NCI-H82 treated with DMSO at 0.1 percent for 48 hours (cell line): ENCODE data around the gene RASGRP4.
"Not testable (repeated sequence)": the region's sequence is repeated elsewhere in the genome, so short reads cannot be mapped to it uniquely, and the experiment has no call there.

Experiments
- DNase-seq: peaks from one replicate; lab custom pipeline; 2025; ENCODE audit not compliant: unreplicated experiment; lab: John Stamatoyannopoulos, UW

RASGRP4 gene, protein sequence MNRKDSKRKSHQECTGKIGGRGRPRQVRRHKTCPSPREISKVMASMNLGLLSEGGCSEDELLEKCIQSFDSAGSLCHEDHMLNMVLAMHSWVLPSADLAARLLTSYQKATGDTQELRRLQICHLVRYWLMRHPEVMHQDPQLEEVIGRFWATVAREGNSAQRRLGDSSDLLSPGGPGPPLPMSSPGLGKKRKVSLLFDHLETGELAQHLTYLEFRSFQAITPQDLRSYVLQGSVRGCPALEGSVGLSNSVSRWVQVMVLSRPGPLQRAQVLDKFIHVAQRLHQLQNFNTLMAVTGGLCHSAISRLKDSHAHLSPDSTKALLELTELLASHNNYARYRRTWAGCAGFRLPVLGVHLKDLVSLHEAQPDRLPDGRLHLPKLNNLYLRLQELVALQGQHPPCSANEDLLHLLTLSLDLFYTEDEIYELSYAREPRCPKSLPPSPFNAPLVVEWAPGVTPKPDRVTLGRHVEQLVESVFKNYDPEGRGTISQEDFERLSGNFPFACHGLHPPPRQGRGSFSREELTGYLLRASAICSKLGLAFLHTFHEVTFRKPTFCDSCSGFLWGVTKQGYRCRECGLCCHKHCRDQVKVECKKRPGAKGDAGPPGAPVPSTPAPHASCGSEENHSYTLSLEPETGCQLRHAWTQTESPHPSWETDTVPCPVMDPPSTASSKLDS

GRCh38 chr19:38425810-38426466, at the start of gene RASGRP4:
RASGRP4 (minus strand) TSS chr19:38426219; CDS start chr19:38426091, 128 bp downstream.
- DNase-seq = no peak

DNA sequence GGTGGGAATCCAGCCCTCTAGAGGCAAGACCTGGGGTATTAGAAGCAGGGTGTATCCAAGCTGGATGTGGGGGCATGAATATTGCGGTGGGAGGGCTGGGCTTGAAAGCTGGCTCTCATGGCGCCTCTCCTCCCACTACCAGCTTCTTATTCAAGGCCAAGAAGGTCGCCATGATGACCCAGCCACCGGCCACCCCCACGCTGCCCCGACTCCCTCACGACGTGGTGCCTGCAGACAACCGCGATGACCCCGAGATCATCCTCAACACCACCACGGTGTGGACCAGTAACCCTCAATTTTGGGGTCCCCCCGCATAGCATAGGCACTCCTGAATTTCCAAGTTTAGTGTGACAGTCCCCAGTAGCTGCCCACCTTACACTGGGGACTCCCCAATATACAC, 49.2 kb upstream of the RASGRP4 start:
- no peak for DNase-seq

GRCh38 chr19:38473201-38473600, 47.2 kb upstream of the RASGRP4 start:
- no peak for DNase-seq

DNA sequence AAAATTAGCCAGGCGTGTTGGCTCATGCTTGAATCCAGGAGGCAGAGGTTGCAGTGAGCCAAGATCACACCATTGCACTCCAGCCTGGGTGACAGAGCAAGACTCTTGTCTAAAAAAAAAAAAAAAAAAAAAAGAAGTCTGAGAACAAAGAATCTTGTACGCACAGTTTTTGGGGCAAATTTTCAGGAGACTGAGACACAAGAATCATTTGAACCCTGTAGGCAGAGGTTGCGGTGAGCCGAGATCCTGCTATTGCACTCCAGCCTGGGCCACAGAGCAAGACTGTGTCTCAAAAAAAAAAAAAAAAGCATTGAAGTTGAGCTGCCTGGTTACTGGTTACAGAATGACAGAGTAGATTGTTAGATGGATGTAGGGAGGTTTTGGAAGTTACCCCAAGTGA, 46.7 kb upstream of the RASGRP4 start:
- not testable (repeated sequence) for DNase-seq

DNA sequence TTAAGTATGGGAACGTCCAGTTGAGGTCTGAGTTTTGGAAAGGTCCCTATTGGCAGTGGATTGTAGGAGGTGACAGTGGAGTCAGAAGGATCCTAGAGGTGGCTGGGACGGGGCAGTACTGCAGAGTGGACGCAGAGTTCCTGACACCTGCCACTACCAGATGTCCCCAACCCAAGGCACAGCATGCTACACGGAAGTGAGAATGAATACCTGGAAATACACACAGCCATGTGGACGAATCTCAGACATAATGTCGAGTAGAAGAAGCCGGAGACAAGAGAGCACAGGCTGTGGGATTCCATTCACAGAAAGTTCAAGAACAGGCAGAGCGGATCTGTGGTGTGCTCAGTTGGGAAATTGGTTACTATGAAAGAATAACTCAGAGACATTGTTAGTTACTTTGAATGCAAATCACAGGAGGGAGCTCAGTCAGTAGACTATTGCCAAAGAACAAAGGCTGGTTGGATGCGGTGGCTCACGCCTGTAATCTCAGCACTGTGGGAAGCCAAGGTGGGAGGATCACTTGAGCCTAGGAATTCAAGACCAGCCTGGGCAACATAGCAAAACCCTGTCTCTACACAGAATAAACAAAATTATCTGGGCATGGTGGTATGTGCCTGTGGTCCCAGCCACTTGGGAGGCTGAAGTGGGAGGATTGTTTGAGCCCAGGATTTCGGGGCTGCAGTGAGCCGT, 44.9 kb upstream of the RASGRP4 start:
- no peak for DNase-seq

DNA sequence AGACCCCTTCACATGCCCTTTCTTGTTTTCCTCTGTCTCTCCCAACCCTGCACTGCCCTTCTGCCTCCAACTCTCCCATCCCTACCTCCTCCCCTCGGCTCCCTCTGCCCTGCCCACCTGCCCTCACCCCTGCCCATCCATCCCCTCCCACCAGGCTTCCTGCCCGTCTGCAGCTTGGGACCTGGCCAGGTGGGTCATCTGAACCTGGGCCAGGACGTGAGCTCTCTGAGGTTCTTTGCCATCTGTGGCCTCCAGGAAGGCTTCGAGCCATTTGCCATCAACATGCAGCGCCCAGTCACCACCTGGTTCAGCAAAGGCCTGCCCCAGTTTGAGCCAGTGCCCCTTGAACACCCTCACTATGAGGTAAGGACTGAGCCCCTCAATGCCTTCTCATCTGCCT, 43.1 kb upstream of the RASGRP4 start:
- no peak for DNase-seq

- no peak for DNase-seq
Observed at GRCh38 chr19:38467541-38468525, 41.8 kb upstream of the RASGRP4 start.

DNA sequence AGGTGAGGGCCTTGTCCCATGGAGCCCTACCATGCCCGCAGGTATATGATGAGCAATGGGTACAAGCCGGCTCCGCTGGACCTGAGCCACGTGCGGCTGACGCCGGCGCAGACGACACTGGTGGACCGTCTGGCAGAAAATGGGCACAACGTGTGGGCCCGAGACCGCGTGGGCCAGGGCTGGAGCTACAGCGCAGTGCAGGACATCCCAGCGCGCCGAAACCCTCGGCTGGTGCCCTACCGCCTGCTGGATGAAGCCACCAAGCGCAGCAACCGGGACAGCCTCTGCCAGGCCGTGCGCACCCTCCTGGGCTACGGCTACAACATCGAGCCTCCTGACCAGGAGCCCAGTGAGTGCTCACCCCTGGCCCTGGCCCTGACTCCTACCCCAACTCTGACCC, 40.0 kb upstream of the RASGRP4 start:
- DNase-seq = no peak

- no peak for DNase-seq
Observed at GRCh38 chr19:38464421-38465082, 38.5 kb upstream of the RASGRP4 start.

DNA sequence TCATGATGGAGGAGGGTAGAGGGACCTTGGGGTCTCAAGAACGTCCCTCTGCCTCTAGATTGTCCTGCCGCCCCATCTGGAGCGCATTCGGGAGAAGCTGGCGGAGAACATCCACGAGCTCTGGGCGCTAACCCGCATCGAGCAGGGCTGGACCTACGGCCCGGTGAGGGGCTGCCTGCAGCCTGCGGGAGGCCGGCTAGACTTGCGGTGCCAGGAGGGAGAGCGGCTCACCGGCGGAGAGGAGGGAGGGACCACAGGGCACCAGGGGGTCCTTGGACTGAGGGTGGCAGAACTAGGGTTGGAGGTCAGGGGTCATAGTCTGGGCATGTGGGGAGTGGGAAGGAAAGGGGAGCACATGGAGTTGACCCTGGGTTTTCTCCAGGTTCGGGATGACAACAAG, 37.3 kb upstream of the RASGRP4 start:
- DNase-seq = no peak

DNA sequence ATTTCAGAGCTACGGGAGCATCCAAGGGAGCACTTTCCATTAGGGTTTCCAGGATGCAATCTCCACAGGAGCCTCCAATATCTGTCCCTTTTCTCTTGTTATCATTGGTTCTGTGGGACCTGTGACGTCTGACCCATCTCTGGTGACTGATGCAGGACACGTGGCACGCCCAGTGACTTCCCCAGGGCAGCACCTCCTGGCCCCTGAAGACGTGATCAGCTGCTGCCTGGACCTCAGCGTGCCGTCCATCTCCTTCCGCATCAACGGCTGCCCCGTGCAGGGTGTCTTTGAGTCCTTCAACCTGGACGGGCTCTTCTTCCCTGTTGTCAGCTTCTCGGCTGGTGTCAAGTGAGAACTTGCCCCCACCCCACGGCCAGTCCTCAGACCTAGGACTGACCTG, 33.0 kb upstream of the RASGRP4 start:
- DNase-seq = no peak

GRCh38 chr19:38457690-38458405, 31.8 kb upstream of the RASGRP4 start:
- no peak for DNase-seq

DNA sequence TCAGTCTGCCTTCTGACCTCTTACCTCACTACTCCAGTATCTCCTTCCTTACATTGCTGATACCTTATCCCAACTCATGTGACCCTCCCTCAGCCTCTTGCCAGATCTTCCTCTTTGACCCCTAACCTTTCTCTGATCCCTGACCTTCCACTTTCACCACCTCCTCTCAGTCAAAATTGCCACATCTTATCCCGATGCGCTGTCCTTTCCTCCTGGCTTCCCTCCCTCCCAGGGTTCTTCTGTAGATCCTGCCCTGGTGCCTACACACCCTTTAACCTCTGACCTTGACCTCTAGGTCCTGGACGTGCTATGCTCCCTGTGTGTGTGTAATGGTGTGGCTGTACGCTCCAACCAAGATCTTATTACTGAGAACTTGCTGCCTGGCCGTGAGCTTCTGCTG, 31.2 kb upstream of the RASGRP4 start:
- DNase-seq = no peak

GRCh38 chr19:38455031-38455430, 29.0 kb upstream of the RASGRP4 start:
- DNase-seq = no peak

GRCh38 chr19:38453596-38453995, 27.6 kb upstream of the RASGRP4 start:
- no peak for DNase-seq

GRCh38 chr19:38452430-38453366, 26.7 kb upstream of the RASGRP4 start:
- no peak for DNase-seq

GRCh38 chr19:38451629-38452028, 25.6 kb upstream of the RASGRP4 start:
- no peak for DNase-seq

DNA sequence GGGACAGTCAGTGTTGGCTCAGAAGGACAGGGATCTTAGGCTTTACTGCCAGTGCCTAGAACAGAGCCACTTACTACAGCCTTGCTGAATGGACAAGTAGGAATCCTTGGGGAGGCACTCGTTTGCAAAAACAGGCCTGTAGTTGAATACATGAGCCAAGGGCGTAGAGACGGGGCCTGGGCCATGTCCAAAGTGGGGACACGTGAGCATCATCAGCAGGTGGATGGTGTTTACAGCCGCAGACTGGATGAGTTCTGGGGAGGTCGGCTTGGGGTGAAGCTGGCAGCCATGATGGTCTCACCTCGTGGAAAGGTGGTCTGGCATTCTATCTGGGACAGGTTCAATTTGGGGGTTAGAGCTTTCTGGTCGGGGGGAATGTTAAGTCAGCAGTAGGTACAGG, 25.0 kb upstream of the RASGRP4 start:
- no peak for DNase-seq
